PC-9 (cell line): Measurements from ENCODE around the gene LGI1. TPM values are rescaled to one million over a fixed set of nuclear protein-coding genes. Genes with fewer than 3 reads are reported as not detected.

ENCODE experiments used
- BruUV-seq: library from RNA; stranded (reverse); fragments of 400-500 nt; replicated peaks from 2 replicates; lab custom pipeline; 2021; lab: Mats Ljungman, UMichigan
- CTCF ChIA-PET: fragments of 300-600 bp; sonication (Branson Sonifier 250); formaldehyde crosslinking; loops from one replicate; lab custom pipeline; 2022; ENCODE audit warnings: antibody characterized with exemption; lab: Charles Lee
- POLR2A ChIA-PET: fragments of 300-600 bp; sonication (Branson Sonifier 250); formaldehyde crosslinking; loops from one replicate; lab custom pipeline; 2022; ENCODE audit warnings: antibody characterized with exemption; ENCODE audit not compliant: unreplicated experiment; lab: Charles Lee
- DNase-seq, 2 experiments: peaks; one replicate each; pipeline versions ENCODE4 v3.0.0 to v3.0.0-alpha.2; 2015 to 2022; ENCODE audit warnings: mixed read lengths in 1 of 2
- H2AFZ ChIP-seq: fragments of 200-600 bp; sonication (generic); 2 replicates; pipeline ENCODE4 v1.8.1; 2017; ENCODE audit warnings: antibody characterized with exemption
- H3F3A ChIP-seq: fragments of 200-600 bp; sonication (generic); 2 replicates; pipeline ENCODE4 v1.8.1; 2017; ENCODE audit warnings: antibody characterized with exemption, mild to moderate bottlenecking, low read depth; ENCODE audit not compliant: insufficient read depth
- H3K27ac ChIP-seq: fragments of 200-600 bp; sonication (generic); 2 replicates; pipeline ENCODE4 v1.6.1; 2016; ENCODE audit warnings: mixed run types
- H3K27me3 ChIP-seq: fragments of 200-600 bp; sonication (generic); 2 replicates; pipeline ENCODE4 v1.6.1; 2016; ENCODE audit warnings: low read depth, mixed run types; ENCODE audit not compliant: insufficient read depth
- H3K36me3 ChIP-seq: fragments of 200-600 bp; sonication (generic); 2 replicates; pipeline ENCODE4 v1.6.1; 2016; ENCODE audit warnings: low read depth, mixed run types
- H3K4me1 ChIP-seq: fragments of 200-600 bp; sonication (generic); replicated peaks from 2 replicates; pipeline ENCODE4 v1.6.1; 2016; ENCODE audit warnings: mixed run types; ENCODE audit not compliant: insufficient read depth
- H3K4me2 ChIP-seq: fragments of 200-600 bp; sonication (generic); 2 replicates; pipeline ENCODE4 v1.6.1; 2017; ENCODE audit warnings: mixed run types
- H3K4me3 ChIP-seq: fragments of 200-600 bp; sonication (generic); 2 replicates; pipeline ENCODE4 v1.6.1; 2016; ENCODE audit warnings: mixed run types
- H3K79me2 ChIP-seq: fragments of 200-600 bp; sonication (generic); 2 replicates; pipeline ENCODE4 v1.6.1; 2017; ENCODE audit warnings: low read depth, mixed run types
- H3K9me2 ChIP-seq: fragments of 200-600 bp; sonication (generic); 2 replicates; pipeline ENCODE4 v1.8.1; 2017; ENCODE audit warnings: mild to moderate bottlenecking; ENCODE audit not compliant: insufficient read depth
- H3K9me3 ChIP-seq: fragments of 200-600 bp; sonication (generic); 2 replicates; pipeline ENCODE4 v1.8.1; 2016; ENCODE audit warnings: low read depth; ENCODE audit not compliant: insufficient read depth
- H4K20me1 ChIP-seq: fragments of 200-600 bp; sonication (generic); 2 replicates; pipeline ENCODE4 v1.8.1; 2017; ENCODE audit not compliant: insufficient read depth
- EZH2 ChIP-seq: fragments of 200-600 bp; sonication (generic); IDR thresholded peaks from 2 replicates; pipeline ENCODE4 v1.8.0; 2017; ENCODE audit warnings: antibody characterized with exemption, low read depth
- intact Hi-C: fragments of 100-400 bp; cut with micrococcal nuclease; formaldehyde crosslinking; loops from one replicate; pipeline ENCODE4 v1.10.0; 2022; ENCODE audit not compliant: unreplicated experiment
- total RNA-seq: library from RNA; stranded (reverse); gene quantifications from 2 replicates; pipeline ENCODE4 v1.2.3, GENCODE V29; 2021
- TF ChIP-seq, protein P1 (sequence below): fragments of 200-600 bp; sonication (generic); conservative IDR thresholded peaks from 2 replicates; pipeline ENCODE4 v1.6.1; 2017; ENCODE audit warnings: mixed run types, antibody characterized with exemption, mild to moderate bottlenecking, moderate library complexity

Gene LGI1
- total RNA-seq, 1 experiment from 2014 or later: not detected

DNA sequence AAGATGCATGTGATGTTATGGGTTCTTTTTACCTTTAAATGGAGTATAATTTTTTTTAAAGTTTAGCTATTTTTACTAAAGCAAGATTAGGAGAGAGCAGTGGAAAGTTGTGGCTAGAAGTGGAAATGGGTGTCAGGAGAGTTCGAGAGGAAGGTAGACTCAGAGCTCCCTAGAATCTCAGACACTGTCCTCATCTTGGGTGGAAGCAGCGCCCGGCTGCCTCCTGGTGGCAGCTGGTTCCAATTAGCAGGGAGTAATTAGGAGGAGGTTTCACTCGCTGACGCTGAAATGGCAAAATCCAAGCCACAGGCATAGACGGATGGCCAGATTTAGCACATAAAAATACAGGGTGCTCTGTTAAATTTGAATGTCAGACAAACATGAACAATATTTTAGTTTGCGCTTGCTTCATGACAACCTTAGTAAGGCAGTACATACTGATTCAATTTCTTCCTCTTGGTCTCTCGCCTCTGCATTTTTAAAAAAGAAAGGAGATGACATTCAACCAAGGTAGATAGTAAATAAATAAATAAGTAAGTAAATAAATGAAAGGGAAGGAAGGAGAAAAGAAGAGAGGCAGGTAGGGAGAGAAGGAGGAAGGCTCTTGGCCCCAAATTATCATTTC, 58.5 kb downstream of the LGI1 start:
- DNase-seq: peak; percentile 49 to 53
- ChIA-PET POLR2A (interaction anchor here (0.9 kb wide), 1 partner anchor 503 kb away, joined by 6 read pairs; no protein-coding TSS in a partner anchor), CTCF (interaction anchor here (0.6 to 2.0 kb wide), 6 partner anchors 43 to 628 kb away, joined by 3 to 21 read pairs (median 4); partner anchors contain the start of gene FRA10AC1)
- H2AFZ ChIP-seq: no peak overlapping the region
- no peak overlapping the region for H3K4me3 ChIP-seq
- no peaks in the 10 kb centered on the region for H3K9me2 ChIP-seq
- H3K4me1 ChIP-seq: no peaks in the 10 kb centered on the region
- no TSS peak for BruUV-seq
- TF ChIP-seq, protein P1, sequence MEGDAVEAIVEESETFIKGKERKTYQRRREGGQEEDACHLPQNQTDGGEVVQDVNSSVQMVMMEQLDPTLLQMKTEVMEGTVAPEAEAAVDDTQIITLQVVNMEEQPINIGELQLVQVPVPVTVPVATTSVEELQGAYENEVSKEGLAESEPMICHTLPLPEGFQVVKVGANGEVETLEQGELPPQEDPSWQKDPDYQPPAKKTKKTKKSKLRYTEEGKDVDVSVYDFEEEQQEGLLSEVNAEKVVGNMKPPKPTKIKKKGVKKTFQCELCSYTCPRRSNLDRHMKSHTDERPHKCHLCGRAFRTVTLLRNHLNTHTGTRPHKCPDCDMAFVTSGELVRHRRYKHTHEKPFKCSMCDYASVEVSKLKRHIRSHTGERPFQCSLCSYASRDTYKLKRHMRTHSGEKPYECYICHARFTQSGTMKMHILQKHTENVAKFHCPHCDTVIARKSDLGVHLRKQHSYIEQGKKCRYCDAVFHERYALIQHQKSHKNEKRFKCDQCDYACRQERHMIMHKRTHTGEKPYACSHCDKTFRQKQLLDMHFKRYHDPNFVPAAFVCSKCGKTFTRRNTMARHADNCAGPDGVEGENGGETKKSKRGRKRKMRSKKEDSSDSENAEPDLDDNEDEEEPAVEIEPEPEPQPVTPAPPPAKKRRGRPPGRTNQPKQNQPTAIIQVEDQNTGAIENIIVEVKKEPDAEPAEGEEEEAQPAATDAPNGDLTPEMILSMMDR: peak; percentile 76
- TF ChIP-seq EZH2: no peak
- no peaks in the 10 kb centered on the region for H3F3A ChIP-seq
- H3K36me3 ChIP-seq: no peaks in the 10 kb centered on the region
- H3K27ac ChIP-seq: no peak overlapping the region
- peak overlapping the region; percentile 64 for H3K4me2 ChIP-seq
- intact Hi-C loops: loop anchor here (1.0 to 5.0 kb wide), 3 partner anchors 70 to 269 kb away; partner anchors contain the start of gene FRA10AC1
- H3K27me3 ChIP-seq: no peaks in the 10 kb centered on the region
- H3K9me3 ChIP-seq: no peaks in the 10 kb centered on the region
- no peaks in the 10 kb centered on the region for H3K79me2 ChIP-seq
- H4K20me1 ChIP-seq: no peaks in the 10 kb centered on the region

DNA sequence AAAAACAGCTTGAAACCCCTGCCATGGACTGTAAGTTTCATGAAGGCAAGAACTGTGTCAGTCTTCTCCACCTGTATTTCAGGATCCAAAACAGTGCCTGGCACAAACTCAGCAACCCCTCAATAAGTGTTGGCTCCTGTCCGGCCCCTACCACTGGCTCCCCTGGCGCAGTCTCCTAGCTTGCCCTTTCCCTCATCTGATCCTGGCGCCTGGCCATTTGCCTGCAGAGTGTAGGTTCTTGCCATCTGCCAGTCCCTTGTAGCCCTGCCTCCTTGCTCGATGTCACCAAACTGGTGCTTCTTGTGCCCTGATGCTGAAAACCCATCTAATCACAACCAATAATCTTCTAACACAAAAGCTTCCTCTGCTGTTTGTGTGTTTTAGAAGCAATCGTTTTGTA, 60.4 kb downstream of the LGI1 start:
- Histone ChIP-seq H3K36me3 (no peaks in the 10 kb centered on the region), H3K27me3 (no peaks in the 10 kb centered on the region), H3K4me3 (no peak overlapping the region), H3K9me2 (no peaks in the 10 kb centered on the region), H4K20me1 (no peaks in the 10 kb centered on the region), H2AFZ (no peak overlapping the region), H3K4me2 (no peak overlapping the region), H3F3A (no peaks in the 10 kb centered on the region), H3K9me3 (no peaks in the 10 kb centered on the region), H3K79me2 (no peaks in the 10 kb centered on the region), H3K27ac (no peak overlapping the region), H3K4me1 (no peaks in the 10 kb centered on the region)
- POLR2A ChIA-PET: no interaction called here
- TF ChIP-seq EZH2: no peak
- TF ChIP-seq, protein P1: no peak
- intact Hi-C loops: loop anchor here (5.0 kb wide), 1 partner anchor 271 kb away; no protein-coding TSS in a partner anchor
- CTCF ChIA-PET: no interaction called here
- DNase-seq: no peak
- BruUV-seq: no TSS peak

DNA sequence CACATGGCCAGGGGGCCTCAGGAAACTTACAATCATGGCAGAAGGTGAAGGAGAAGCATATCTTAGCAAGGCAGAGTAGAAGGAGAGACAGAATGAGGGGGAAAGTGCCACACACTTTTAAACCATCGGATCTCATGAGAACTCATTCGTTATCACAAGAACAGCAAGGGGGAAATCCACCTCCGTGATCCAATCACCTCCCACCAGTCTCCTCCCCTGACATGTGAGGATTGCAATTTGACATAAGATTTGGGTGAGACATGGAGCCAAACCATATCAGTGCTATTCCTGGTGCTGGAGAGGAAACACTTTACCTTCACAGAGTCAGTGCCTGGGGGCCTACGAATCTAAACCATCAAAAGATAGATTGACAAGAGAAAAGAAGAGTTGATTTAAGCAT, 61.8 kb downstream of the LGI1 start:
- Histone ChIP-seq H4K20me1 (no peaks in the 10 kb centered on the region), H3K27ac (no peak overlapping the region), H2AFZ (no peak overlapping the region), H3K4me1 (no peaks in the 10 kb centered on the region), H3F3A (no peaks in the 10 kb centered on the region), H3K9me2 (no peaks in the 10 kb centered on the region), H3K27me3 (no peaks in the 10 kb centered on the region), H3K4me3 (no peak overlapping the region), H3K4me2 (no peak overlapping the region), H3K79me2 (no peaks in the 10 kb centered on the region), H3K9me3 (no peaks in the 10 kb centered on the region), H3K36me3 (no peaks in the 10 kb centered on the region)
- intact Hi-C loops: loop anchor here (5.0 kb wide), 1 partner anchor 272 kb away; no protein-coding TSS in a partner anchor
- ChIA-PET CTCF (no interaction called here), POLR2A (no interaction called here)
- TF ChIP-seq, protein P1: no peak
- no peak for TF ChIP-seq EZH2
- no TSS peak for BruUV-seq
- no peak for DNase-seq
